DND-41 (cell line): ENCODE measurements around the gene GLRB.

Source experiments
- ATAC-seq: fragments of 200-7000 bp; cut with Tn5 transposase; 3 replicates; pipeline ENCODE4 v1.9.1; 2021; ENCODE audit warnings: low read depth; ENCODE audit not compliant: insufficient read depth
- DNase-seq: peaks from one replicate; pipeline ENCODE4 v3.0.0-alpha.2; 2020
- H2AFZ ChIP-seq: 2 replicates; pipeline ENCODE4 v1.6.0; 2012; ENCODE audit warnings: low read depth, low read length
- H3K27ac ChIP-seq: 2 replicates; pipeline ENCODE4 v1.5.1; 2012; ENCODE audit warnings: low read length, inconsistent platforms
- H3K27me3 ChIP-seq: fragments of 200-600 bp; sonication (generic); 2 replicates; pipeline ENCODE4 v1.6.0; 2012; ENCODE audit warnings: low read length, mild to moderate bottlenecking, inconsistent platforms; ENCODE audit not compliant: insufficient read depth, poor library complexity
- H3K36me3 ChIP-seq: 2 replicates; pipeline ENCODE4 v1.5.1; 2012; ENCODE audit warnings: low read length, inconsistent platforms; ENCODE audit not compliant: insufficient read depth
- H3K4me1 ChIP-seq: 2 replicates; pipeline ENCODE4 v1.5.1; 2012; ENCODE audit warnings: mild to moderate bottlenecking, low read length; ENCODE audit not compliant: insufficient read depth
- H3K4me2 ChIP-seq: 2 replicates; pipeline ENCODE4 v1.6.0; 2012; ENCODE audit warnings: mild to moderate bottlenecking, moderate library complexity, low read length, inconsistent platforms; ENCODE audit not compliant: insufficient read depth
- H3K4me3 ChIP-seq, 2 experiments: fragments of 200-600 bp in 1 of 2; shearing (Covaris generic) in 1 of 2; 2 replicates each; pipeline ENCODE4 v1.5.1; 2012 to 2016; ENCODE audit warnings: inconsistent platforms in 2 of 2, low read length in 2 of 2, mild to moderate bottlenecking in 2 of 2, low read depth in 1 of 2, moderate library complexity in 1 of 2
- H3K79me2 ChIP-seq: 2 replicates; pipeline ENCODE4 v1.6.0; 2012; ENCODE audit warnings: low read length, inconsistent platforms; ENCODE audit not compliant: insufficient read depth
- H3K9ac ChIP-seq: 2 replicates; pipeline ENCODE4 v1.6.0; 2012; ENCODE audit warnings: low read depth, mild to moderate bottlenecking, inconsistent platforms, low read length, moderate library complexity
- H3K9me3 ChIP-seq: 2 replicates; pipeline ENCODE4 v1.5.1; 2012; ENCODE audit warnings: low read length, moderate library complexity, mild to moderate bottlenecking, inconsistent platforms; ENCODE audit not compliant: insufficient read depth, severe bottlenecking
- H4K20me1 ChIP-seq: 2 replicates; pipeline ENCODE4 v1.6.0; 2012; ENCODE audit warnings: low read length; ENCODE audit not compliant: insufficient read depth
- CTCF ChIP-seq: IDR thresholded peaks from 2 replicates; pipeline ENCODE4 v1.5.1; 2012; ENCODE audit warnings: borderline replicate concordance, low read length, moderate library complexity, mild to moderate bottlenecking; ENCODE audit not compliant: poor library complexity, severe bottlenecking; ENCODE audit errors: extremely low read depth
- EZH2 ChIP-seq: IDR thresholded peaks from 3 replicates; pipeline ENCODE4 v1.6.1; 2012; ENCODE audit warnings: borderline replicate concordance, low read depth, mild to moderate bottlenecking, moderate library complexity, low read length, inconsistent platforms; ENCODE audit not compliant: severe bottlenecking

The GLRB gene

DNA sequence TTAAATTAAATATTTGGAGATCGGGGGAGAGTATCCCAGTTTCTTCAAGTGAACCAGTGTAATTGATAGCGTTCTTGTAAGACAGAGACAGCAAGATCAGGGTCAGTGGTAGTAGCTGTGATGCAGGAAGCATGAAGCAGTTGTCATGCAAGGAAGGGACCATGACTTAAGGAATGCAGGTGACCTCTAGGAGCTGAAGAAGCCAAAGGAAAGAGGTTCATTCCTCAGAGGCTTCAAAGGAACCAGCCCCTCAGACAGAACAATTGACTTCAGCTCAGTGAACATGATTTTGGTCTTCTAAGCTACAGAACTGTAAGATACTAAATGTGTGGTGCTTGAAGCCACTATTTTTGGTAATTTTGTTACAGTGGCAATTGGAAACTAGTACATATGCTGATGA, 51.6 kb downstream of the GLRB start:
- Histone ChIP-seq H3K9me3 (no peaks in the 10 kb centered on the region), H4K20me1 (no peaks in the 10 kb centered on the region), H3K4me3 (no peak overlapping the region), H3K9ac (no peak overlapping the region), H3K79me2 (no peaks in the 10 kb centered on the region), H3K4me1 (no peaks in the 10 kb centered on the region), H3K27me3 (no peaks in the 10 kb centered on the region), H3K4me2 (no peak overlapping the region), H2AFZ (no peak overlapping the region), H3K27ac (no peak overlapping the region), H3K36me3 (no peaks in the 10 kb centered on the region)
- DNase-seq: no peak
- ATAC-seq: no peak
- TF ChIP-seq CTCF (no peak), EZH2 (no peak)

DNA sequence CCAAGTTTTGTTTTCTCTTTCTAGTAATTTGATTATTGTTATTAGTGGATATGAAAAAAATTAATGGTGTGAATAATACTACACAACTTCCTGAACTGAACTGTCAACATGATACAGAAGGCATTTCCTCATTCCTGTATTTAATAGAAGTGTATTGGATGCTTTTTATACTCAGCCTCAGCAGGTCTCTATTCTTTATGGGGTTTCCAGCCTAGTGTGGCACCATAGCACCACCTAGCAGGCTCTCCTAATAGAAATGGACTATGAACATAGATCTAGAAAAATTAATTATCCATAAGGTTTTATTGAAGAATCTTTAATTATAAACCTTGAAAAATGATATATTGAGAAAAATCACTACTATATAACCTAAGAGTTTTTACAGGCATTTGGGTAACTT, 52.4 kb downstream of the GLRB start:
- no peaks in the 10 kb centered on the region for H3K79me2 ChIP-seq
- DNase-seq (no peak), ATAC-seq (no peak)
- no peak overlapping the region for H3K4me3 ChIP-seq
- H4K20me1 ChIP-seq: no peaks in the 10 kb centered on the region
- TF ChIP-seq EZH2 (no peak), CTCF (no peak)
- H2AFZ ChIP-seq: no peak overlapping the region
- H3K27ac ChIP-seq: no peak overlapping the region
- no peak overlapping the region for H3K4me2 ChIP-seq
- no peaks in the 10 kb centered on the region for H3K36me3 ChIP-seq
- H3K4me1 ChIP-seq: no peaks in the 10 kb centered on the region
- no peaks in the 10 kb centered on the region for H3K9me3 ChIP-seq
- no peak overlapping the region for H3K9ac ChIP-seq
- H3K27me3 ChIP-seq: no peaks in the 10 kb centered on the region

DNA sequence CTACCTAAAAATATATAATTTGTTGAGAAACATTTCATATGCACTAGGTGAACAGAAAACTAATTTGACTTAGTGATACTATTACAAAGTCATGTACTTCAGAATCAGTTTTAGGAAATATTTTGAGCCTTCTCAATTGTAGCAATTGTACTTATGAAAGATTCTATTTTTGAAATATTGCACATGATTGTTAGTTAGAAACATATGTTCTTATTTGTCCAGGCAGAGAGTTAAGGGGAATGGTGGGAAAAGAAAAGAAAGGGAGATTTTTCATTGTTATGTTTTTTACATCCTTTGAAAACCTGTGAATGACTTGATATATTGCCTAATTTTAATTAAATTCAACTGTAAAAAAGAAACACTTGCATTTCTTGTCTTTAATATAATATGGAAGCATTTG, 66.0 kb downstream of the GLRB start:
- Histone ChIP-seq H3K27ac (no peak overlapping the region), H3K27me3 (no peaks in the 10 kb centered on the region), H3K79me2 (no peaks in the 10 kb centered on the region), H3K36me3 (no peaks in the 10 kb centered on the region), H3K4me2 (no peak overlapping the region), H3K4me3 (no peak overlapping the region), H4K20me1 (no peaks in the 10 kb centered on the region), H2AFZ (no peak overlapping the region), H3K4me1 (no peaks in the 10 kb centered on the region), H3K9ac (no peak overlapping the region), H3K9me3 (no peaks in the 10 kb centered on the region)
- DNase-seq (no peak), ATAC-seq (no peak)
- TF ChIP-seq EZH2 (no peak), CTCF (no peak)

GRCh38 chr4:157143369-157143768, 67.4 kb downstream of the GLRB start:
- H4K20me1 ChIP-seq: no peaks in the 10 kb centered on the region
- H3K36me3 ChIP-seq: no peaks in the 10 kb centered on the region
- no peak overlapping the region for H2AFZ ChIP-seq
- H3K79me2 ChIP-seq: no peaks in the 10 kb centered on the region
- TF ChIP-seq EZH2: no peak
- TF ChIP-seq CTCF: no peak
- no peak overlapping the region for H3K27ac ChIP-seq
- no peaks in the 10 kb centered on the region for H3K4me1 ChIP-seq
- DNase-seq (no peak), ATAC-seq (no peak)
- no peak overlapping the region for H3K4me3 ChIP-seq
- no peak overlapping the region for H3K9ac ChIP-seq
- no peaks in the 10 kb centered on the region for H3K27me3 ChIP-seq
- H3K9me3 ChIP-seq: no peaks in the 10 kb centered on the region
- no peak overlapping the region for H3K4me2 ChIP-seq
